HG03565 (cell line): ENCODE results near the gene FAH.

Experiments used
- ATAC-seq: cut with Tn5 transposase; IDR thresholded peaks from one replicate; pipeline ENCODE4 v1.9.1; 2021; ENCODE audit warnings: mild to moderate bottlenecking, moderate library complexity; ENCODE audit not compliant: unreplicated experiment

FAH gene

GRCh38 chr15:80194186-80194585, 41.4 kb downstream of the FAH start:
- no peak for ATAC-seq

- ATAC-seq, result no peak
These were observed 42.1 kb downstream of the FAH start for GRCh38 chr15:80194914-80195313.

- no peak for ATAC-seq
These were observed 46.6 kb downstream of the FAH start for GRCh38 chr15:80199366-80199765.

GRCh38 chr15:80199869-80200268, 47.1 kb downstream of the FAH start:
- ATAC-seq, result no peak

- ATAC-seq, result no peak
These were observed 48.6 kb downstream of the FAH start for GRCh38 chr15:80201256-80202015.

- no peak for ATAC-seq
These were observed 49.2 kb downstream of the FAH start for GRCh38 chr15:80202016-80202315.

- ATAC-seq, result no peak
These were observed 50.0 kb downstream of the FAH start for GRCh38 chr15:80202641-80203360.

GRCh38 chr15:80203361-80203885, 50.6 kb downstream of the FAH start:
- no peak for ATAC-seq

GRCh38 chr15:80204231-80204630, 51.4 kb downstream of the FAH start:
- no peak for ATAC-seq

- ATAC-seq, result no peak
These were observed 55.1 kb downstream of the FAH start for GRCh38 chr15:80207887-80208286.

- ATAC-seq, result no peak
These were observed 56.2 kb downstream of the FAH start for GRCh38 chr15:80208758-80209734.

- ATAC-seq, result no peak
These were observed 58.1 kb downstream of the FAH start for GRCh38 chr15:80210611-80211573.

GRCh38 chr15:80211976-80212375, 59.2 kb downstream of the FAH start:
- no peak for ATAC-seq

- ATAC-seq, result no peak
These were observed 62.1 kb downstream of the FAH start for GRCh38 chr15:80214910-80215309.

- no peak for ATAC-seq
These were observed 63.3 kb downstream of the FAH start for GRCh38 chr15:80216141-80216540.

- no peak for ATAC-seq
These were observed 64.1 kb downstream of the FAH start for GRCh38 chr15:80216911-80217310.

GRCh38 chr15:80217327-80217900, 64.6 kb downstream of the FAH start:
- ATAC-seq, result no peak

- ATAC-seq, result no peak
These were observed 67.2 kb downstream of the FAH start for GRCh38 chr15:80219955-80220354.

- no peak for ATAC-seq
These were observed 76.3 kb downstream of the FAH start for GRCh38 chr15:80228959-80229610.
